WTC11 (cell line): ENCODE results near the gene RTKN. TPM values are rescaled to one million over a fixed set of nuclear protein-coding genes. Genes with fewer than 3 reads are reported as not detected.

Source experiments
- ATAC-seq: fragments of 200-7000 bp; cut with Tn5 transposase; 2 replicates; pipeline ENCODE4 v1.10.0; 2021; ENCODE audit warnings: mild to moderate bottlenecking, moderate library complexity
- CTCF ChIA-PET: fragments of 300-600 bp; sonication (Branson Sonifier 250); formaldehyde crosslinking; loops from one replicate; lab custom pipeline; 2021; ENCODE audit warnings: antibody characterized with exemption; lab: Charles Lee
- POLR2A ChIA-PET: fragments of 350-600 bp; sonication (Branson Sonifier 250); formaldehyde crosslinking; loops from one replicate; lab custom pipeline; 2021; ENCODE audit warnings: antibody characterized with exemption; lab: Charles Lee
- DNase-seq: peaks from one replicate; pipeline ENCODE4 v3.0.0; 2021; ENCODE audit warnings: low spot score
- H3K27ac Mint-ChIP-seq: 2 replicates; pipeline ENCODE4 v1.8.0; 2021; ENCODE audit warnings: mixed read lengths
- H3K27me3 Mint-ChIP-seq: 2 replicates; pipeline ENCODE4 v1.8.0; 2021; ENCODE audit warnings: low read depth, mild to moderate bottlenecking, moderate library complexity, mixed read lengths
- H3K36me3 Mint-ChIP-seq: 2 replicates; pipeline ENCODE4 v1.8.0; 2021; ENCODE audit warnings: mixed read lengths
- H3K4me1 Mint-ChIP-seq: 2 replicates; pipeline ENCODE4 v1.8.0; 2022; ENCODE audit warnings: mixed read lengths
- H3K4me3 Mint-ChIP-seq: 2 replicates; pipeline ENCODE4 v1.8.0; 2021; ENCODE audit warnings: mild to moderate bottlenecking, moderate library complexity, mixed read lengths
- H3K9me3 Mint-ChIP-seq: 2 replicates; pipeline ENCODE4 v1.8.0; 2021; ENCODE audit warnings: mixed read lengths
- CBFB ChIP-seq: sonication (generic); formaldehyde crosslinking; IDR thresholded peaks from 2 replicates; pipeline ENCODE4 v1.8.1; 2022; ENCODE audit warnings: mild to moderate bottlenecking, low read depth, missing genetic modification reagents
- CREB1 ChIP-seq: sonication (generic); formaldehyde crosslinking; IDR thresholded peaks from 2 replicates; pipeline ENCODE4 v1.8.0; 2023; ENCODE audit warnings: mild to moderate bottlenecking, missing genetic modification reagents
- HMGA2 ChIP-seq: fragments of 250-450 bp; sonication (Bioruptor Pico); IDR thresholded peaks from 2 replicates; pipeline ENCODE4 v1.4.0; 2021; ENCODE audit warnings: mild to moderate bottlenecking, moderate library complexity
- IRF1 ChIP-seq: sonication (generic); formaldehyde crosslinking; IDR thresholded peaks from 2 replicates; pipeline ENCODE4 v1.8.0; 2023; ENCODE audit warnings: missing genetic modification reagents
- JAZF1 ChIP-seq: fragments of 250-450 bp; sonication (Bioruptor Pico); IDR thresholded peaks from 2 replicates; pipeline ENCODE4 v1.9.0; 2021; ENCODE audit warnings: moderate library complexity, mild to moderate bottlenecking, inconsistent platforms
- JUN ChIP-seq: sonication (generic); formaldehyde crosslinking; IDR thresholded peaks from 2 replicates; pipeline ENCODE4 v1.8.0; 2023; ENCODE audit warnings: mild to moderate bottlenecking, missing genetic modification reagents
- MXD4 ChIP-seq: fragments of 250-450 bp; sonication (Bioruptor Pico); IDR thresholded peaks from 2 replicates; pipeline ENCODE4 v1.8.0; 2021; ENCODE audit warnings: mild to moderate bottlenecking, moderate library complexity, borderline replicate concordance
- NFE2L1 ChIP-seq: sonication (generic); formaldehyde crosslinking; IDR thresholded peaks from 2 replicates; pipeline ENCODE4 v1.8.1; 2023; ENCODE audit warnings: missing genetic modification reagents
- NR1H2 ChIP-seq: sonication (generic); formaldehyde crosslinking; IDR thresholded peaks from 2 replicates; pipeline ENCODE4 v1.9.0; 2021; ENCODE audit warnings: mild to moderate bottlenecking, moderate library complexity, missing genetic modification reagents
- PRRX2 ChIP-seq: fragments of 250-450 bp; sonication (Bioruptor Pico); IDR thresholded peaks from 2 replicates; pipeline ENCODE4 v1.8.0; 2021; ENCODE audit warnings: mild to moderate bottlenecking
- TP53 ChIP-seq: sonication (generic); formaldehyde crosslinking; IDR thresholded peaks from 2 replicates; pipeline ENCODE4 v1.8.1; 2023; ENCODE audit warnings: mild to moderate bottlenecking, missing genetic modification reagents
- USF1 ChIP-seq: sonication (generic); formaldehyde crosslinking; IDR thresholded peaks from 2 replicates; pipeline ENCODE4 v1.8.0; 2022; ENCODE audit warnings: mild to moderate bottlenecking, missing genetic modification reagents
- ZMAT4 ChIP-seq: fragments of 250-450 bp; sonication (Bioruptor Pico); IDR thresholded peaks from 2 replicates; pipeline ENCODE4 v1.9.0; 2021; ENCODE audit warnings: mild to moderate bottlenecking
- ZNF138 ChIP-seq: sonication (generic); formaldehyde crosslinking; conservative IDR thresholded peaks from 2 replicates; pipeline ENCODE4 v1.8.1; 2022; ENCODE audit warnings: mild to moderate bottlenecking, moderate library complexity, missing genetic modification reagents
- ZNF263 ChIP-seq: sonication (generic); formaldehyde crosslinking; IDR thresholded peaks from 2 replicates; pipeline ENCODE4 v1.8.1; 2022; ENCODE audit warnings: low read depth, mild to moderate bottlenecking, moderate library complexity, missing genetic modification reagents
- ZNF416 ChIP-seq: fragments of 250-450 bp; sonication (Bioruptor Pico); IDR thresholded peaks from 2 replicates; pipeline ENCODE4 v1.9.0; 2021; ENCODE audit warnings: mild to moderate bottlenecking, inconsistent platforms
- total RNA-seq: library from RNA; stranded (reverse); gene quantifications from 3 replicates; pipeline ENCODE4 v1.2.3, GENCODE V29; 2021
- TF ChIP-seq, protein P1 (sequence below): fragments of 250-450 bp; sonication (Bioruptor Pico); IDR thresholded peaks from 2 replicates; pipeline ENCODE4 v1.9.0; 2021; ENCODE audit warnings: moderate library complexity, mild to moderate bottlenecking, inconsistent platforms, borderline replicate concordance
- TF ChIP-seq, protein P2 (sequence below): fragments of 250-450 bp; sonication (Bioruptor Pico); IDR thresholded peaks from 2 replicates; pipeline ENCODE4 v1.8.0; 2021; ENCODE audit warnings: mild to moderate bottlenecking
- TF ChIP-seq, protein P3 (sequence below): sonication (generic); formaldehyde crosslinking; IDR thresholded peaks from 2 replicates; pipeline ENCODE4 v1.8.0; 2022; ENCODE audit warnings: missing genetic modification reagents
- TF ChIP-seq, protein P4 (sequence below): sonication (generic); formaldehyde crosslinking; conservative IDR thresholded peaks from 2 replicates; pipeline ENCODE4 v1.8.1; 2022; ENCODE audit warnings: mild to moderate bottlenecking, missing genetic modification reagents

Gene RTKN
- total RNA-seq, 1 experiment from 2014 or later, result 80.1 TPM

DNA sequence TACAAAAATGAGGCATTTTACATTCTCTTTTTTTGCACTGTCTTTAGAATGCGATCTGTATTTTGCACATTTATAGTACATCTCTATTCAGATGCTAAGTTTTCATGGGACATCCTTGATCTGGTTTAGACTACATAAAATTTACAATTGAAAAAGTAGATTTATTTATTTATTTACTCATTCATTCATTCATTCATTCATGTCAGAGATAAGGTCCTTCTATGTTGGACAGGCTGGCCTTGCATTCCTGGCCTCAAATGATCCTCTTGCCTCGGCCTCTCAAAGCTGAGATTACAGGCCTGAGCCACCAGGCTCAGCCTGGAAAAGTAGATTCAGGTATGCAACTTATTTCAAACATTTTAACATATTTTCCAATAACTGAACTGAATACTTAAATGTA lies 45.6 kb downstream of the RTKN start:
- no peak for ATAC-seq
- H3K4me1 Mint-ChIP-seq, result peaks cover 7% of the 10 kb centered on the region
- TF ChIP-seq, protein P1, sequence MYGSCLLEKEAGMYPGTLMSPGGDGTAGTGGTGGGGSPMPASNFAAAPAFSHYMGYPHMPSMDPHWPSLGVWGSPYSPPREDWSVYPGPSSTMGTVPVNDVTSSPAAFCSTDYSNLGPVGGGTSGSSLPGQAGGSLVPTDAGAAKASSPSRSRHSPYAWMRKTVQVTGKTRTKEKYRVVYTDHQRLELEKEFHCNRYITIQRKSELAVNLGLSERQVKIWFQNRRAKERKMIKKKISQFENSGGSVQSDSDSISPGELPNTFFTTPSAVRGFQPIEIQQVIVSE (CRISPR knock-in tag), result no peak
- TF ChIP-seq USF1 (CRISPR knock-in tag) (no peak), CREB1 (no peak), TP53 (CRISPR knock-in tag) (no peak), IRF1 (CRISPR knock-in tag) (no peak), PRRX2 (CRISPR knock-in tag) (no peak), ZNF416 (CRISPR knock-in tag) (no peak), CBFB (CRISPR knock-in tag) (no peak), HMGA2 (CRISPR knock-in tag) (no peak), JAZF1 (no peak), NFE2L1 (CRISPR knock-in tag) (no peak), NR1H2 (CRISPR knock-in tag) (no peak), MXD4 (CRISPR knock-in tag) (no peak)
- TF ChIP-seq, protein P2, sequence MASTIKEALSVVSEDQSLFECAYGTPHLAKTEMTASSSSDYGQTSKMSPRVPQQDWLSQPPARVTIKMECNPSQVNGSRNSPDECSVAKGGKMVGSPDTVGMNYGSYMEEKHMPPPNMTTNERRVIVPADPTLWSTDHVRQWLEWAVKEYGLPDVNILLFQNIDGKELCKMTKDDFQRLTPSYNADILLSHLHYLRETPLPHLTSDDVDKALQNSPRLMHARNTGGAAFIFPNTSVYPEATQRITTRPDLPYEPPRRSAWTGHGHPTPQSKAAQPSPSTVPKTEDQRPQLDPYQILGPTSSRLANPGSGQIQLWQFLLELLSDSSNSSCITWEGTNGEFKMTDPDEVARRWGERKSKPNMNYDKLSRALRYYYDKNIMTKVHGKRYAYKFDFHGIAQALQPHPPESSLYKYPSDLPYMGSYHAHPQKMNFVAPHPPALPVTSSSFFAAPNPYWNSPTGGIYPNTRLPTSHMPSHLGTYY (CRISPR knock-in tag), result no peak
- TF ChIP-seq, protein P3, sequence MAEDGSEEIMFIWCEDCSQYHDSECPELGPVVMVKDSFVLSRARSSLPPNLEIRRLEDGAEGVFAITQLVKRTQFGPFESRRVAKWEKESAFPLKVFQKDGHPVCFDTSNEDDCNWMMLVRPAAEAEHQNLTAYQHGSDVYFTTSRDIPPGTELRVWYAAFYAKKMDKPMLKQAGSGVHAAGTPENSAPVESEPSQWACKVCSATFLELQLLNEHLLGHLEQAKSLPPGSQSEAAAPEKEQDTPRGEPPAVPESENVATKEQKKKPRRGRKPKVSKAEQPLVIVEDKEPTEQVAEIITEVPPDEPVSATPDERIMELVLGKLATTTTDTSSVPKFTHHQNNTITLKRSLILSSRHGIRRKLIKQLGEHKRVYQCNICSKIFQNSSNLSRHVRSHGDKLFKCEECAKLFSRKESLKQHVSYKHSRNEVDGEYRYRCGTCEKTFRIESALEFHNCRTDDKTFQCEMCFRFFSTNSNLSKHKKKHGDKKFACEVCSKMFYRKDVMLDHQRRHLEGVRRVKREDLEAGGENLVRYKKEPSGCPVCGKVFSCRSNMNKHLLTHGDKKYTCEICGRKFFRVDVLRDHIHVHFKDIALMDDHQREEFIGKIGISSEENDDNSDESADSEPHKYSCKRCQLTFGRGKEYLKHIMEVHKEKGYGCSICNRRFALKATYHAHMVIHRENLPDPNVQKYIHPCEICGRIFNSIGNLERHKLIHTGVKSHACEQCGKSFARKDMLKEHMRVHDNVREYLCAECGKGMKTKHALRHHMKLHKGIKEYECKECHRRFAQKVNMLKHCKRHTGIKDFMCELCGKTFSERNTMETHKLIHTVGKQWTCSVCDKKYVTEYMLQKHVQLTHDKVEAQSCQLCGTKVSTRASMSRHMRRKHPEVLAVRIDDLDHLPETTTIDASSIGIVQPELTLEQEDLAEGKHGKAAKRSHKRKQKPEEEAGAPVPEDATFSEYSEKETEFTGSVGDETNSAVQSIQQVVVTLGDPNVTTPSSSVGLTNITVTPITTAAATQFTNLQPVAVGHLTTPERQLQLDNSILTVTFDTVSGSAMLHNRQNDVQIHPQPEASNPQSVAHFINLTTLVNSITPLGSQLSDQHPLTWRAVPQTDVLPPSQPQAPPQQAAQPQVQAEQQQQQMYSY (CRISPR knock-in tag), result no peak
- TF ChIP-seq, protein P4, sequence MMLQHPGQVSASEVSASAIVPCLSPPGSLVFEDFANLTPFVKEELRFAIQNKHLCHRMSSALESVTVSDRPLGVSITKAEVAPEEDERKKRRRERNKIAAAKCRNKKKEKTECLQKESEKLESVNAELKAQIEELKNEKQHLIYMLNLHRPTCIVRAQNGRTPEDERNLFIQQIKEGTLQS (CRISPR knock-in tag), result no peak
- TF ChIP-seq, all 79 proteins: peak for 0
- ChIA-PET CTCF (no interaction called here), POLR2A (no interaction called here)
- Mint-ChIP-seq H3K9me3 (no peaks in the 10 kb centered on the region), H3K27ac (no peak overlapping the region), H3K36me3 (no peaks in the 10 kb centered on the region), H3K27me3 (no peaks in the 10 kb centered on the region; the same call in none of the 2 replicates), H3K4me3 (no peak overlapping the region)
- no peak for DNase-seq

DNA sequence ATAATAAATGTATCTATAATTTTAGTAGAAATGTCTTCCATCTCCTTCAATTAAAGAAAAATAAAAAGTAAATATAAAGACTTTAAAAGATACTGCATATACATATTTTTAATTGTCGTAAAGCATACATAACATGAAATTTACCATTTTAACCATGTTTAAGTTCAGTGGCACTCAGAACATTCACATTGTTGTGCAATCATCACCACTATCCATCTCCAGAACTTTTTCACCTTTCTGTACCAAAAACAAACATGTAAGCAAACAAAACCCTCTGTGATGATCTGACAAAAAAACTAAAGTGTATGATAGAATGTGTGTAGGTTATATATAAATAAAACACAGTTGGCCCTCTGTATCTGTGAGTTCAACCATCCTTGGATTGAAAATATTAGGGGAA lies 48.2 kb downstream of the RTKN start:
- CTCF ChIA-PET, result no interaction called here
- Mint-ChIP-seq H3K4me3 (no peak overlapping the region), H3K36me3 (no peaks in the 10 kb centered on the region), H3K27me3 (no peaks in the 10 kb centered on the region; the same call in none of the 2 replicates), H3K4me1 (peaks cover 4% of the 10 kb centered on the region; the same call in 1 of the 2 replicates), H3K9me3 (no peaks in the 10 kb centered on the region), H3K27ac (no peak overlapping the region)
- POLR2A ChIA-PET, result no interaction called here
- no peak for DNase-seq
- no peak for TF ChIP-seq ZNF263 (CRISPR knock-in tag)
- no peak for TF ChIP-seq ZMAT4 (CRISPR knock-in tag)
- TF ChIP-seq, protein P3 (CRISPR knock-in tag), result no peak
- TF ChIP-seq JUN (CRISPR knock-in tag), result no peak
- no peak for TF ChIP-seq JAZF1
- no peak for TF ChIP-seq ZNF138 (CRISPR knock-in tag)
- ATAC-seq, result no peak
